ENCODE measurements around the gene PAQR4.

GRCh38 chr16:2986623-2987188 lies 17.6 kb downstream of the PAQR4 start:
- TF ChIP-seq CTCF (IDR thresholded peaks at IDR 0.05; ENCODE audit: poor library complexity) (no peak), EZH2 (IDR thresholded peaks at IDR 0.05; ENCODE audit: borderline replicate concordance) (no peak), EZH2phosphoT487 (IDR thresholded peaks at IDR 0.05; ENCODE audit: low read depth, severe bottlenecking, unreplicated experiment) (no peak)
